ENCODE results near the gene CLASRP. TPM values are rescaled to one million over a fixed set of nuclear protein-coding genes. Genes with fewer than 3 reads are reported as not detected.

Gene CLASRP
- total RNA-seq, 1 donor from 2014 or later: 49.1 TPM

DNA sequence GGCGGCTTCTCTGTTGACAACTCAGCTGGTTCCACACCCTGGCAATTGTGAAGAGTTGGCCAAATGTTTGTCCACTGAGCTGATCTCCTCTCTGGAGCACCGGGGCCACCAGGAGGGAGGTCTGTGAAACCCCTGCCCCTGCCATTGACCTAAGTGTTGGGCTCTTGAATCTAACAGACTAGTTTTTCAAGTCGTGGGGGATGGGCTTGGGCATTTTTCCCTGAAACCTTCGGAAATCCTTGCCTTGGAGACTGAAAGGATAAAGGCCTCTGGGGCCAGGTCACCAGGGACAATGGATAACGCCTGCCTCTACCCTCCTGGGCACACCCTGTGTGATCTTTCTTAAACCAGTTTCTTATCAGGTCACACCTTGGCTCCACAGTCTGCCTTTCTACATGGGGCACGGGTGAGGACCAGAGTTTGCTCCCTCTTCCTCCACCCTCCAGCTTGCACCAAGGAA lies 41.1 kb downstream of the CLASRP start:
- H3K27ac Mint-ChIP-seq (ENCODE audit: unreplicated experiment): peak overlapping the region; percentile 92
- H3K36me3 Mint-ChIP-seq (ENCODE audit: low read depth): peaks cover 6% of the 10 kb centered on the region
- DNase-seq (ENCODE audit: low spot score): no peak
- TF ChIP-seq, protein P1, sequence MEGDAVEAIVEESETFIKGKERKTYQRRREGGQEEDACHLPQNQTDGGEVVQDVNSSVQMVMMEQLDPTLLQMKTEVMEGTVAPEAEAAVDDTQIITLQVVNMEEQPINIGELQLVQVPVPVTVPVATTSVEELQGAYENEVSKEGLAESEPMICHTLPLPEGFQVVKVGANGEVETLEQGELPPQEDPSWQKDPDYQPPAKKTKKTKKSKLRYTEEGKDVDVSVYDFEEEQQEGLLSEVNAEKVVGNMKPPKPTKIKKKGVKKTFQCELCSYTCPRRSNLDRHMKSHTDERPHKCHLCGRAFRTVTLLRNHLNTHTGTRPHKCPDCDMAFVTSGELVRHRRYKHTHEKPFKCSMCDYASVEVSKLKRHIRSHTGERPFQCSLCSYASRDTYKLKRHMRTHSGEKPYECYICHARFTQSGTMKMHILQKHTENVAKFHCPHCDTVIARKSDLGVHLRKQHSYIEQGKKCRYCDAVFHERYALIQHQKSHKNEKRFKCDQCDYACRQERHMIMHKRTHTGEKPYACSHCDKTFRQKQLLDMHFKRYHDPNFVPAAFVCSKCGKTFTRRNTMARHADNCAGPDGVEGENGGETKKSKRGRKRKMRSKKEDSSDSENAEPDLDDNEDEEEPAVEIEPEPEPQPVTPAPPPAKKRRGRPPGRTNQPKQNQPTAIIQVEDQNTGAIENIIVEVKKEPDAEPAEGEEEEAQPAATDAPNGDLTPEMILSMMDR (IDR thresholded peaks at IDR 0.05): no peak
- H3K4me3 Mint-ChIP-seq (ENCODE audit: unreplicated experiment): peak overlapping the region; percentile 100
- H3K27me3 Mint-ChIP-seq (ENCODE audit: low read depth): no peaks in the 10 kb centered on the region
- H3K4me1 Mint-ChIP-seq (ENCODE audit: low read depth): peaks cover 30% of the 10 kb centered on the region
- H3K9me3 Mint-ChIP-seq (ENCODE audit: low read depth): no peaks in the 10 kb centered on the region

DNA sequence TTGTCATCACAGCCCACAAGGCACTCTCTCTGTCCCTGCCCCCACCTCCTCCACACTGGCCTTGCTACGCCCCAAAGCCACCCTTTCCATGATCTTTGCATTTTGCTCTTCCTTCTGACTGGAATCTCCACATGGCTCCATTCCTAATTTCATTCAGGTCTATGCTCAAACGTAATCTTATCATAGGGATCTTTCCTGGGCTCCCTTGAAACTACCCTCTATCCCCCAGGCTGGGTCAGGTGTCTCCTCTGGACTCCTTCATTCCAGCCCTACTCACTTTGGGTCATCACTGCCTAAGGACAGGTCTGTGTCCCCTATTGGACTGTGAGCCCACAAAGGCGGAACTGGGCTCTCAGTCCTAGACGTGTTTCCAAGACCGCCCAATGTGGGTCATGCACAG lies 43.3 kb downstream of the CLASRP start:
- DNase-seq (ENCODE audit: low spot score): no peak
- no peaks in the 10 kb centered on the region for H3K27me3 Mint-ChIP-seq (ENCODE audit: low read depth)
- H3K36me3 Mint-ChIP-seq (ENCODE audit: low read depth): peaks cover 9% of the 10 kb centered on the region
- TF ChIP-seq, protein P1 (IDR thresholded peaks at IDR 0.05): no peak
- H3K4me1 Mint-ChIP-seq (ENCODE audit: low read depth): peaks cover 22% of the 10 kb centered on the region
- no peak overlapping the region for H3K4me3 Mint-ChIP-seq (ENCODE audit: unreplicated experiment)
- H3K27ac Mint-ChIP-seq (ENCODE audit: unreplicated experiment): no peak overlapping the region
- H3K9me3 Mint-ChIP-seq (ENCODE audit: low read depth): no peaks in the 10 kb centered on the region

DNA sequence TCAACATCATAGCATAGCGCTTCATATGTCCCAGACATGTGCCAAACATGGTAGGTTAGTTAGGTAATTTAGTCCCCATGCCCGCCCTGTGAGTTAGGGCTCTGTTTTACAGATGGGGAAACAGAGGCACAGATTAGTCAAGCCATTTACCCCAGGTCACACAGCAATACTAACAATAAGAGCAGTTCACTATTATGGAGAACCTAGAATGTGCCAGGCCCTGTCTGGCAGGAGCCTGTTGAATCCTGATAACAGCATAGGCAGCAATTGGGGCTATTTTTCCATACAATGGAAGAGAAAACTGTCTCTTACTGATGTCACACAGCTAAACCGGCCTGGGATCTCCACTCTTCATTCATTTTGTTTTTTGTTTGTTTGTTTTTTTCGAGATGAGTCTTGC lies 47.6 kb downstream of the CLASRP start:
- TF ChIP-seq, protein P1 (IDR thresholded peaks at IDR 0.05): no peak
- Mint-ChIP-seq H3K9me3 (ENCODE audit: low read depth) (no peaks in the 10 kb centered on the region), H3K4me3 (ENCODE audit: unreplicated experiment) (no peak overlapping the region), H3K27me3 (ENCODE audit: low read depth) (no peaks in the 10 kb centered on the region), H3K27ac (ENCODE audit: unreplicated experiment) (no peak overlapping the region), H3K36me3 (ENCODE audit: low read depth) (peaks cover 10% of the 10 kb centered on the region), H3K4me1 (ENCODE audit: low read depth) (peaks cover 15% of the 10 kb centered on the region)
- no peak for DNase-seq (ENCODE audit: low spot score)

DNA sequence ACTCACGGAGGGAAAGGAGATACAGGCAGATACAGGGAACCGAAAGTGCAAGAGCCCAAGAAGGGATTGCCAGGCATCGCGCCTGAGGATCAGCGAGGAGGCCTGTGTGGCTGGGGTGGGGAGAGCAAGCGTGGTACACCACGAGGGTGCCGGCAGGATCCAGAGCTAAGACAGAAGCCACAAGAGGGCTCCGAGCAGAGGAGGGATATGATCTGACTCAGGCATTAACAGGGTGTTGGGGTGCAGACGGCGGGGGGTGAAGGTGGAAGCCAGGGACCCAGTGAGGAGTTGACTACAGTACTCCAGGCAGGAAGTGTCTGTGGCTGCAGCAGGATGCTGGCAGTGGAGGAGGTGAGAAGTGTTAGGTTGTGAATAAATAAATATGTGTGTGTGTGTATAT lies 48.7 kb downstream of the CLASRP start:
- TF ChIP-seq, protein P1 (IDR thresholded peaks at IDR 0.05): no peak
- Mint-ChIP-seq H3K9me3 (ENCODE audit: low read depth) (no peaks in the 10 kb centered on the region), H3K27ac (ENCODE audit: unreplicated experiment) (no peak overlapping the region), H3K4me1 (ENCODE audit: low read depth) (peaks cover 16% of the 10 kb centered on the region), H3K27me3 (ENCODE audit: low read depth) (no peaks in the 10 kb centered on the region), H3K36me3 (ENCODE audit: low read depth) (peaks cover 5% of the 10 kb centered on the region), H3K4me3 (ENCODE audit: unreplicated experiment) (no peak overlapping the region)
- no peak for DNase-seq (ENCODE audit: low spot score)

DNA sequence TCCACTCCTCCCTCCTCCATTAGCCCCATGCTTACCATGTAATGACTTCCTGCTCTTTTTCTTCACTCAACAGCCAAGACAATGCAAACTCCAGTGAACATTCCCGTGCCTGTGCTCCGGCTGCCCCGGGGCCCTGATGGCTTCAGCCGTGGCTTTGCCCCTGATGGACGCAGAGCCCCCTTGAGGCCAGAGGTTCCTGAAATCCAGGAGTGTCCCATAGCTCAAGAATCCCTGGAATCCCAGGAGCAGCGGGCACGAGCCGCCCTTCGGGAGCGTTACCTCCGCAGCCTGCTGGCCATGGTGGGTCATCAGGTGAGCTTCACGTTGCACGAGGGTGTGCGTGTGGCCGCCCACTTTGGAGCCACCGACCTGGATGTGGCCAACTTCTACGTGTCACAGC lies 51.2 kb downstream of the CLASRP start:
- no peak overlapping the region for H3K4me3 Mint-ChIP-seq (ENCODE audit: unreplicated experiment)
- H3K27ac Mint-ChIP-seq (ENCODE audit: unreplicated experiment): no peak overlapping the region
- H3K27me3 Mint-ChIP-seq (ENCODE audit: low read depth): no peaks in the 10 kb centered on the region
- H3K4me1 Mint-ChIP-seq (ENCODE audit: low read depth): peaks cover 37% of the 10 kb centered on the region
- peaks cover 5% of the 10 kb centered on the region for H3K36me3 Mint-ChIP-seq (ENCODE audit: low read depth)
- H3K9me3 Mint-ChIP-seq (ENCODE audit: low read depth): no peaks in the 10 kb centered on the region
- TF ChIP-seq, protein P1 (IDR thresholded peaks at IDR 0.05): no peak
- DNase-seq (ENCODE audit: low spot score): no peak
